ENCODE measurements around the gene ROMO1.

Gene ROMO1

DNA sequence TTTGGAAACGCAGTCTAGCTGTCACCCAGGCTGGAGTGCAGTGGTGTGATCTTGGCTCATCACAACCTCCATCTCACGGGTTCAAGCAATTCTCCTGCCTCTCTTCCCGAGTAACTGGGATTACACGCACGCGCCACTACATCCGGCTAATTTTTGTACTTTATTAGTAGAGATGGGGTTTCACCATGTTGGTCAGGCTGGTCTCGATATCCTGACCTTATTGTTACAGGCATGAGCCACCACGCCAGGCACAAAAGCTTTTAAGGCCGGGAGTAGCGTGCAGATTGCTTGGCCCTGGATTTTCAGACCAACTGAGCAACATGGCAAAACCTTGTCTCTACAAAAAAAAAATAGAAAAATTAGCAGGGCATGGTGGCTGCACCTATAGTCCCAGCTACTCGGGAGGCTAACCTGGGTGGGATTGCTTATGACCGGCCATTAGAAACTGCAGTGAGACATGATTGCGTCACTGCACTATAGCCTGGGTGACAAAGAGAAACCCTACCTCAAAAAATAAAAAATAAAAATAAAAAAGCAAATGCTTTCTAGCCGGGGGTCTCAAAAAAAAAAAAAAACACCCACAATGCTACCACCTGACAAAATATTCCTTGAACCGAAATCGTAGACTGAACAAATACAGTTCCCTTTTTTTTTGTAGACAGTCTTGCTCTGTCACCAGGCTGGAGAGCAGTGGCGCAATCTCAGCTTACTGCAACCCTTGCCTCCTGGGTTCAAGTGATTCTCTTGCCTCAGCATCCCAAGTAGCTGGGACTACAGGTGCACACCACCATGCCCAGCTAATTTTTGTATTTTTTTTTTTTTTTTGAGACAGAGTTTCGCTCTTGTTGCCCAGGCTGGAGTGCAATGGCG lies 27.9 kb downstream of the ROMO1 start:
- peaks cover 42% of the 10 kb centered on the region for H3K79me2 ChIP-seq (ENCODE audit: control insufficient read depth, insufficient read depth, low read length)
- H3K18ac ChIP-seq (ENCODE audit: low read length), result no peak overlapping the region
- no peak overlapping the region for H3K27ac ChIP-seq (ENCODE audit: low read depth, low read length)
- no peak overlapping the region for H4K8ac ChIP-seq (ENCODE audit: low read depth, low read length)
- DNase-seq, result no peak
- H3K27me3 ChIP-seq (ENCODE audit: insufficient read depth, low read length, poor library complexity), result no peaks in the 10 kb centered on the region
- no peak overlapping the region for H3K4me2 ChIP-seq (ENCODE audit: low read length)
- no peak overlapping the region for H4K5ac ChIP-seq (ENCODE audit: low read length)
- peaks cover 17% of the 10 kb centered on the region for H3K36me3 ChIP-seq (ENCODE audit: control insufficient read depth, insufficient read depth, low read length)
- H2BK15ac ChIP-seq (replicated peaks; ENCODE audit: low read depth), result no peak overlapping the region
- no CpG with 5 or more reads among the region's 20 CpGs for WGBS (ENCODE audit: extremely low coverage, insufficient coverage, low lambda C conversion rate)
- H3K4ac ChIP-seq (ENCODE audit: low read depth, low read length), result no peak overlapping the region
- H2BK5ac ChIP-seq (ENCODE audit: low read length), result no peak overlapping the region
- no peak overlapping the region for H3K23ac ChIP-seq (ENCODE audit: low read length)
- H3K4me1 ChIP-seq (ENCODE audit: control insufficient read depth, low read depth, low read length), result no peaks in the 10 kb centered on the region
- no peak overlapping the region for H3K56ac ChIP-seq (ENCODE audit: low read length)
- peaks cover 11% of the 10 kb centered on the region for H3K79me1 ChIP-seq (ENCODE audit: low read length)
- no peak overlapping the region for H3K9ac ChIP-seq (ENCODE audit: low read length)
- H3K4me3 ChIP-seq (ENCODE audit: low read length), result no peak overlapping the region
- H2BK120ac ChIP-seq (ENCODE audit: low read depth, low read length), result no peak overlapping the region
- H2AK5ac ChIP-seq (ENCODE audit: low read length), result no peak overlapping the region

DNA sequence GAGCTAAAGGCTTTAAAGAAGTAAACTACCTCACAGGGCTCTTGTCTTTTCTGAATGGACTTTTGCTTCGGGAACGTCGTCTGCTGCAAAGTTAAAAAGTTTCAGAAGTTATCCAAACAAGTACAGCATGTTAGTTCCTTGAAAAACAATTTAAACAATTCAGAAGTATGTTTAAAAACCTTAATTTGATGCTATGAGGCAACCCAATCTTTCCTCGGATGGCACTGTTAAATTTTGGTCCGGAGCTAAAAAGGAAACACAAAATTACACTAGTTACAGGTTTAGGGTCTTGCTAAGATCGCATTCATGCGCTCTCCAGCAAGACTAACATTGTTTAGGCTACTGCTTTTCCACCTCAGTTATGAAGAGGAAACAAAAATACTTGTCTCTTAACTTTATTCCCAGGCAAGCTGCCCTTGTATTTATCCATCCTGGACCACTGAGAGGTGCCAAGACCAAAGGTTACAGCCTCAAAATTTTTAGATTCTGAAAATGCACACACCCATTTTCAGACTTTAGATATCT lies 30.1 kb downstream of the ROMO1 start:
- H3K18ac ChIP-seq (ENCODE audit: low read length), result no peak overlapping the region
- H2AK5ac ChIP-seq (ENCODE audit: low read length), result no peak overlapping the region
- no peak overlapping the region for H2BK5ac ChIP-seq (ENCODE audit: low read length)
- no peaks in the 10 kb centered on the region for H3K4me1 ChIP-seq (ENCODE audit: control insufficient read depth, low read depth, low read length)
- no peak overlapping the region for H3K27ac ChIP-seq (ENCODE audit: low read depth, low read length)
- H3K4ac ChIP-seq (ENCODE audit: low read depth, low read length), result no peak overlapping the region
- H3K36me3 ChIP-seq (ENCODE audit: control insufficient read depth, insufficient read depth, low read length), result peaks cover 16% of the 10 kb centered on the region
- no peak overlapping the region for H4K5ac ChIP-seq (ENCODE audit: low read length)
- WGBS (ENCODE audit: extremely low coverage, insufficient coverage, low lambda C conversion rate), result no CpG with 5 or more reads among the region's 7 CpGs
- H4K8ac ChIP-seq (ENCODE audit: low read depth, low read length), result no peak overlapping the region
- no peak overlapping the region for H3K56ac ChIP-seq (ENCODE audit: low read length)
- no peak overlapping the region for H3K4me3 ChIP-seq (ENCODE audit: low read length)
- no peak overlapping the region for H3K9ac ChIP-seq (ENCODE audit: low read length)
- no peak overlapping the region for H2BK120ac ChIP-seq (ENCODE audit: low read depth, low read length)
- peaks cover 10% of the 10 kb centered on the region for H3K79me1 ChIP-seq (ENCODE audit: low read length)
- no peak overlapping the region for H3K4me2 ChIP-seq (ENCODE audit: low read length)
- no peak for DNase-seq
- H3K23ac ChIP-seq (ENCODE audit: low read length), result no peak overlapping the region
- no peak overlapping the region for H2BK15ac ChIP-seq (replicated peaks; ENCODE audit: low read depth)
- H3K79me2 ChIP-seq (ENCODE audit: control insufficient read depth, insufficient read depth, low read length), result peaks cover 54% of the 10 kb centered on the region
- H3K27me3 ChIP-seq (ENCODE audit: insufficient read depth, low read length, poor library complexity), result no peaks in the 10 kb centered on the region

DNA sequence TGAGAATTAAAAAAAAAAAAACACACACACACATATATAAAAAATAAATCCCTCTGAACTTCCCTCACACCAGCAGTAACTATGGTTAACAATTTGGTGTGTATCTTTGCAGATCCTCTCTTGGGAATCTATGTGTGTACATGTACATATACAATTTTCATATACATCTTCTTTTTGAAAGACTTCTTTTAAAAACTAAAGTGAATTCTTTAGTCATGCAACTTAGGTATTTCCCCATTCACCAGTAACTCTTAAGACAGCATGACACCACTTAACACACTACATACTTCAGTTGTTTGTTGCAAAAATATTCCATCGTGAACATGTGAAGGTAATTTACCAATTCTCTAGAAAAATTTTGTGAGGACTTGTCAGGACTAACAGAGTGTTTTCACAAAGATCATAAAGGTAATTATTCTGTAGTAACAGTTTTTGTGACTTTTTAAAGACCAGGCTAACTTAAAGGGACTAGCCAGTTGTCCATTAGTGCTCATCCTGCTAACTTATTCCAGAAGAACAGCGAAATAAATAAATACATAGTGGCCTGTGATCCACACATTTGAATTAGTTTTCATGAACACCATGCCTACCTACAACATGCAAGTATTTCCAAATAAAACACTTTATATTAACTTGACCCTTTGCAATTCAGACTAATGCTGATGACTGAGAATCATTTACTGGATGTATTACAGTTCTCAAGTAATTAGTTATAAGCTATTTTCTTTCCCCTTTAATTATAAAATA lies 30.8 kb downstream of the ROMO1 start:
- peaks cover 15% of the 10 kb centered on the region for H3K36me3 ChIP-seq (ENCODE audit: control insufficient read depth, insufficient read depth, low read length)
- no peak overlapping the region for H3K18ac ChIP-seq (ENCODE audit: low read length)
- peaks cover 56% of the 10 kb centered on the region for H3K79me2 ChIP-seq (ENCODE audit: control insufficient read depth, insufficient read depth, low read length)
- no peak overlapping the region for H2BK120ac ChIP-seq (ENCODE audit: low read depth, low read length)
- WGBS (ENCODE audit: extremely low coverage, insufficient coverage, low lambda C conversion rate), result no CpG with 5 or more reads among the region's 2 CpGs
- H3K4me2 ChIP-seq (ENCODE audit: low read length), result no peak overlapping the region
- H3K56ac ChIP-seq (ENCODE audit: low read length), result no peak overlapping the region
- H3K79me1 ChIP-seq (ENCODE audit: low read length), result peaks cover 8% of the 10 kb centered on the region
- H3K27ac ChIP-seq (ENCODE audit: low read depth, low read length), result no peak overlapping the region
- no peak overlapping the region for H3K23ac ChIP-seq (ENCODE audit: low read length)
- H2AK5ac ChIP-seq (ENCODE audit: low read length), result no peak overlapping the region
- H2BK15ac ChIP-seq (replicated peaks; ENCODE audit: low read depth), result no peak overlapping the region
- no peak overlapping the region for H4K8ac ChIP-seq (ENCODE audit: low read depth, low read length)
- H4K5ac ChIP-seq (ENCODE audit: low read length), result no peak overlapping the region
- no peak overlapping the region for H2BK5ac ChIP-seq (ENCODE audit: low read length)
- H3K4me3 ChIP-seq (ENCODE audit: low read length), result no peak overlapping the region
- DNase-seq, result no peak
- H3K27me3 ChIP-seq (ENCODE audit: insufficient read depth, low read length, poor library complexity), result no peaks in the 10 kb centered on the region
- H3K4me1 ChIP-seq (ENCODE audit: control insufficient read depth, low read depth, low read length), result no peaks in the 10 kb centered on the region
- no peak overlapping the region for H3K4ac ChIP-seq (ENCODE audit: low read depth, low read length)
- no peak overlapping the region for H3K9ac ChIP-seq (ENCODE audit: low read length)

DNA sequence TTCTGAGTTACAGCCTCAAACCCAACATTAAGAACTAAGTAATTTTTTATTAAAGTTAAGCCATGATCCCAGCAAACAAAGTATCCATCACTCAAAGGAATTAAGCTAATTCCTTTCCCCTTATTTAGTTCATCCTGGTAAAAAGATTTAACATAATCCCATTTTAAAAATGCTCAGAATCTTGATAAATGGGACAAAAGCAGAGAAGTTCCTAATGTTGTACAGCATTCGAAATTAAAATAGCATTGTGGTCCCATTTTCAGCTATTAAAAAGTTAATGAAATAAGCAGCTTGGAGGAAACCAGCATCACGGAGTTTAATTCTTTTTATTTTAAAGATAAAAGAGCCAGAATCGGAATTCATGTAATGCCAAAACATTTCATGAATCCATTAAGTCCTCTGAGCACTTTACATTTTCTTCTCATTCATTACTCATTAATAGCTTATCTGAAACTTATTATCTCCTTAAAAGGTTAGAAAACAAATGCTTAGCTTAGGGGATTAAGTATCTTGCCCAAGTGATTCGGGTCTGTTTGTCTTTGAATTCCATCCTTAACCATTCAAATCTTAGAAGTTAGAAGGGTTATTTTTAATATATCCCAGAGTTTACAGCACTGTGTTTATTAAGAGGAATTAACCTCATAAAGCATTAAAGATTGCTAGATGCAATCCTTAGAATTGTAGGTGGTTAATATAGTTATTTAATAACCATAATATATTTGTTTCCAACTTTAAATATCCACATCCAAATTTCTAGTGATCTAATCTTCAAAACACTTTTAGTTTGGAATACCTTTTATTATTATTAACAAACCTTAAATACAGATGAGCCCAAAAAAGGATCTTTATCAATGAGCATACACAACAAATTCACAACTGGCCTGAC lies 31.6 kb downstream of the ROMO1 start:
- Histone ChIP-seq H3K4me1 (ENCODE audit: control insufficient read depth, low read depth, low read length) (no peaks in the 10 kb centered on the region), H3K27me3 (ENCODE audit: insufficient read depth, low read length, poor library complexity) (no peaks in the 10 kb centered on the region), H2AK5ac (ENCODE audit: low read length) (no peak overlapping the region), H3K36me3 (ENCODE audit: control insufficient read depth, insufficient read depth, low read length) (peaks cover 13% of the 10 kb centered on the region), H3K4ac (ENCODE audit: low read depth, low read length) (no peak overlapping the region), H3K4me2 (ENCODE audit: low read length) (no peak overlapping the region), H3K23ac (ENCODE audit: low read length) (no peak overlapping the region), H2BK5ac (ENCODE audit: low read length) (no peak overlapping the region), H3K27ac (ENCODE audit: low read depth, low read length) (no peak overlapping the region), H4K5ac (ENCODE audit: low read length) (no peak overlapping the region), H3K18ac (ENCODE audit: low read length) (no peak overlapping the region), H2BK120ac (ENCODE audit: low read depth, low read length) (no peak overlapping the region), H3K9ac (ENCODE audit: low read length) (no peak overlapping the region), H3K56ac (ENCODE audit: low read length) (no peak overlapping the region), H4K8ac (ENCODE audit: low read depth, low read length) (no peak overlapping the region), H3K4me3 (ENCODE audit: low read length) (no peak overlapping the region), H2BK15ac (replicated peaks; ENCODE audit: low read depth) (no peak overlapping the region), H3K79me1 (ENCODE audit: low read length) (peaks cover 5% of the 10 kb centered on the region), H3K79me2 (ENCODE audit: control insufficient read depth, insufficient read depth, low read length) (peaks cover 57% of the 10 kb centered on the region)
- WGBS (ENCODE audit: extremely low coverage, insufficient coverage, low lambda C conversion rate), result no CpG with 5 or more reads among the region's 4 CpGs
- no peak for DNase-seq

DNA sequence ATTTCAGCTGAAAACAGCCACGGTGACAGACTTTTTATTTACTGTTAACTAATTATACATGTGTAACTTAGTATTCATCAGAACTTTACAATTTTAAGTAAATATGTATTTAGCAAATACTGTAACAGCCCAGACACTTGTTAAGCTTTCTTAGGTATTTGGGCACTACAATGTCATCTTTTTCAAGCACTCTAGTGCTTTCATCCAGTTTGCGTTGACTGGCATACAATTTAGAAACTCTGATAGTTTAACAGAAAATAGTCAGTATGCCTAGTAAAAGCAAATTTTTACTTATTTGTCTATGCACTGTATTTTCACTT lies 32.2 kb downstream of the ROMO1 start:
- DNase-seq, result no peak
- Histone ChIP-seq H3K36me3 (ENCODE audit: control insufficient read depth, insufficient read depth, low read length) (peaks cover 14% of the 10 kb centered on the region), H3K79me1 (ENCODE audit: low read length) (peaks cover 5% of the 10 kb centered on the region), H2BK120ac (ENCODE audit: low read depth, low read length) (no peak overlapping the region), H2BK5ac (ENCODE audit: low read length) (no peak overlapping the region), H3K27me3 (ENCODE audit: insufficient read depth, low read length, poor library complexity) (no peaks in the 10 kb centered on the region), H3K9ac (ENCODE audit: low read length) (no peak overlapping the region), H3K56ac (ENCODE audit: low read length) (no peak overlapping the region), H3K18ac (ENCODE audit: low read length) (no peak overlapping the region), H3K4me3 (ENCODE audit: low read length) (no peak overlapping the region), H2BK15ac (replicated peaks; ENCODE audit: low read depth) (no peak overlapping the region), H3K79me2 (ENCODE audit: control insufficient read depth, insufficient read depth, low read length) (peaks cover 58% of the 10 kb centered on the region), H3K23ac (ENCODE audit: low read length) (no peak overlapping the region), H2AK5ac (ENCODE audit: low read length) (no peak overlapping the region), H4K8ac (ENCODE audit: low read depth, low read length) (no peak overlapping the region), H3K4ac (ENCODE audit: low read depth, low read length) (no peak overlapping the region), H3K27ac (ENCODE audit: low read depth, low read length) (no peak overlapping the region), H3K4me2 (ENCODE audit: low read length) (no peak overlapping the region), H4K5ac (ENCODE audit: low read length) (no peak overlapping the region), H3K4me1 (ENCODE audit: control insufficient read depth, low read depth, low read length) (no peaks in the 10 kb centered on the region)
- no CpG with 5 or more reads among the region's 2 CpGs for WGBS (ENCODE audit: extremely low coverage, insufficient coverage, low lambda C conversion rate)

Measured in mesendoderm (in vitro differentiated cells).